SK-N-SH (cell line): ENCODE results near the gene RPL39L. TPM values are rescaled to one million over a fixed set of nuclear protein-coding genes. Genes with fewer than 3 reads are reported as not detected.

Experiments
- CTCF ChIA-PET: fragments of 300-600, 350-600 bp; formaldehyde crosslinking; extraction: SDS; loops from one replicate; lab custom pipeline; 2021; lab: Yijun Ruan, JAX
- POLR2A ChIA-PET: fragments of 350-600 bp; sonication (Branson Sonifier 250); formaldehyde crosslinking; extraction: SDS; loops from one replicate; lab custom pipeline; 2020; ENCODE audit warnings: antibody characterized with exemption, inconsistent platforms; lab: Yijun Ruan, JAX
- DNase-seq: peaks from one replicate; pipeline ENCODE4 v3.0.0; 2012
- H2AFZ ChIP-seq: fragments of 200-600 bp; sonication (generic); 2 replicates; pipeline ENCODE4 v1.8.1; 2016; ENCODE audit warnings: antibody characterized with exemption, mild to moderate bottlenecking, low read depth
- H3F3A ChIP-seq: fragments of 200-600 bp; sonication (generic); replicated peaks from 2 replicates; pipeline ENCODE3; 2016; ENCODE audit warnings: antibody characterized with exemption, mild to moderate bottlenecking; ENCODE audit not compliant: insufficient read depth
- H3K27ac ChIP-seq, 2 experiments: fragments of 200-500 bp in 1 of 2; fragments of 200-600 bp in 1 of 2; sonication (Bioruptor generic) in 1 of 2; sonication (generic), shearing (Covaris generic) in 1 of 2; 2 replicates each; pipeline versions ENCODE4 v1.5.1 to v1.6.1; 2014 to 2016; ENCODE audit warnings: low read depth in 2 of 2, inconsistent platforms in 1 of 2, low read length in 1 of 2, mild to moderate bottlenecking in 1 of 2, mixed read lengths in 1 of 2
- H3K27me3 ChIP-seq: fragments of 200-600 bp; sonication (generic), shearing (Covaris generic); 2 replicates; pipeline ENCODE4 v1.6.1; 2016; ENCODE audit warnings: mixed run types; ENCODE audit not compliant: insufficient read depth
- H3K36me3 ChIP-seq, 2 experiments: fragments of 200-500 bp in 1 of 2; fragments of 200-600 bp in 1 of 2; sonication (Bioruptor generic) in 1 of 2; sonication (generic) in 1 of 2; replicated peaks in 1 of 2; 2 replicates each; pipeline versions ENCODE3 to v1.5.1; 2014 to 2016; ENCODE audit warnings: low read length in 1 of 2, mild to moderate bottlenecking in 1 of 2; ENCODE audit not compliant: insufficient read depth in 2 of 2, control insufficient read depth in 1 of 2
- H3K4me1 ChIP-seq, 2 experiments: fragments of 200-500 bp in 1 of 2; fragments of 200-600 bp in 1 of 2; sonication (Bioruptor generic) in 1 of 2; sonication (generic), shearing (Covaris generic) in 1 of 2; 2 replicates each; pipeline versions ENCODE4 v1.5.1 to v1.6.1; 2014 to 2016; ENCODE audit warnings: low read depth in 1 of 2, low read length in 1 of 2, mixed run types in 1 of 2; ENCODE audit not compliant: insufficient read depth in 2 of 2, control insufficient read depth in 1 of 2
- H3K4me2 ChIP-seq: fragments of 200-600 bp; sonication (generic), shearing (Covaris generic); 2 replicates; pipeline ENCODE4 v1.6.1; 2017; ENCODE audit warnings: mixed run types
- H3K4me3 ChIP-seq, 2 experiments: fragments of 200-500 bp in 1 of 2; fragments of 200-600 bp in 1 of 2; sonication (Bioruptor generic) in 1 of 2; sonication (generic), shearing (Covaris generic) in 1 of 2; 2 replicates each; pipeline versions ENCODE4 v1.5.1 to v1.8.1; 2014 to 2016; ENCODE audit warnings: low read depth in 2 of 2, inconsistent platforms in 1 of 2, low read length in 1 of 2, mild to moderate bottlenecking in 1 of 2, mixed read lengths in 1 of 2, moderate library complexity in 1 of 2
- H3K79me2 ChIP-seq: fragments of 200-600 bp; sonication (generic); 2 replicates; pipeline ENCODE4 v1.8.1; 2017; ENCODE audit warnings: mild to moderate bottlenecking; ENCODE audit not compliant: insufficient read depth
- H3K9ac ChIP-seq: fragments of 200-600 bp; sonication (generic); 2 replicates; pipeline ENCODE4 v1.6.1; 2017; ENCODE audit warnings: mixed run types
- H3K9me2 ChIP-seq: fragments of 200-600 bp; sonication (generic); 2 replicates; pipeline ENCODE4 v1.6.1; 2017; ENCODE audit warnings: mixed run types
- H3K9me3 ChIP-seq: fragments of 200-600 bp; sonication (generic); 2 replicates; pipeline ENCODE4 v1.6.1; 2017; ENCODE audit warnings: mixed run types, mild to moderate bottlenecking, moderate library complexity
- H4K20me1 ChIP-seq: fragments of 200-600 bp; sonication (generic); 2 replicates; pipeline ENCODE4 v1.6.1; 2017; ENCODE audit warnings: mild to moderate bottlenecking, mixed run types; ENCODE audit not compliant: insufficient read depth
- CHD2 ChIP-seq: fragments of 150-350 bp; IDR thresholded peaks from 2 replicates; pipeline ENCODE4 v1.6.1; 2018; ENCODE audit warnings: low read length; ENCODE audit not compliant: partially characterized antibody
- ELF1 ChIP-seq: IDR thresholded peaks from 2 replicates; pipeline ENCODE4 v1.4.0; 2012
- FOSL2 ChIP-seq: IDR thresholded peaks from 2 replicates; pipeline ENCODE4 v1.4.0; 2012; ENCODE audit warnings: low read depth, mild to moderate bottlenecking, moderate library complexity, borderline replicate concordance
- IRF3 ChIP-seq: fragments of 150-350 bp; IDR thresholded peaks from 2 replicates; pipeline ENCODE4 v1.6.1; 2016; ENCODE audit warnings: mild to moderate bottlenecking, low read depth, low read length
- MAX ChIP-seq: IDR thresholded peaks from 2 replicates; pipeline ENCODE4 v1.4.0; 2012; ENCODE audit warnings: low read depth
- MXI1 ChIP-seq: IDR thresholded peaks from 2 replicates; pipeline ENCODE4 v1.6.1; 2012; ENCODE audit warnings: mild to moderate bottlenecking, low read depth, low read length, improper control_type of control experiment
- POLR2AphosphoS5 ChIP-seq: IDR thresholded peaks from 2 replicates; pipeline ENCODE4 v1.6.1; 2012; ENCODE audit warnings: low read depth, low read length
- RAD21 ChIP-seq: IDR thresholded peaks from 2 replicates; pipeline ENCODE4 v1.6.1; 2012; ENCODE audit warnings: mild to moderate bottlenecking, low read length
- RFX5 ChIP-seq: IDR thresholded peaks from 2 replicates; pipeline ENCODE4 v1.6.1; 2012; ENCODE audit warnings: mild to moderate bottlenecking, improper control_type of control experiment, low read length
- RXRA ChIP-seq: IDR thresholded peaks from 2 replicates; pipeline ENCODE4 v1.4.0; 2012; ENCODE audit warnings: low read depth, mild to moderate bottlenecking, borderline replicate concordance
- USF2 ChIP-seq: fragments of 150-350 bp; IDR thresholded peaks from 2 replicates; pipeline ENCODE4 v1.6.1; 2017; ENCODE audit warnings: antibody characterized with exemption, low read length, low read depth, borderline replicate concordance
- WGBS: methylation state at CpG from one replicate; pipeline ENCODE4 v1.1.6; 2017; ENCODE audit warnings: low lambda C conversion rate; 5-methylcytosine and 5-hydroxymethylcytosine counted together
- polyA plus RNA-seq, 3 experiments: library from polyadenylated mRNA; depleted of rRNA; stranded (reverse); fragments of >200 nt; gene quantifications; 2 replicates each; pipeline ENCODE4 v1.2.3, GENCODE V29; 2012

RPL39L gene
- polyA plus RNA-seq, 1 of the 3 experiments (the other 2 are of a cell fraction): 25.3 TPM

- no peak overlapping the region for H2AFZ ChIP-seq
- peaks cover 6% of the 10 kb centered on the region; the same call in 1 of the 2 replicates for H3K9me3 ChIP-seq
- POLR2A ChIA-PET: no interaction called here
- H3K4me2 ChIP-seq: no peak overlapping the region
- H3K27ac ChIP-seq: no peak overlapping the region
- H3K36me3 ChIP-seq: no peaks in the 10 kb centered on the region
- TF ChIP-seq CHD2: no peak
- WGBS: 86% methylated on average over 3 of the region's 3 CpGs
- no peak for DNase-seq
- H3K4me1 ChIP-seq: no peaks in the 10 kb centered on the region; a peak in 1 of 4 replicates
- no peaks in the 10 kb centered on the region for H3K9me2 ChIP-seq
- CTCF ChIA-PET: no interaction called here
- H3F3A ChIP-seq: no peaks in the 10 kb centered on the region
- no peaks in the 10 kb centered on the region for H4K20me1 ChIP-seq
- H3K27me3 ChIP-seq: no peaks in the 10 kb centered on the region
- H3K9ac ChIP-seq: no peak overlapping the region
- no peak overlapping the region for H3K4me3 ChIP-seq
- no peaks in the 10 kb centered on the region for H3K79me2 ChIP-seq
Measured at GRCh38 chr3:187086831-187087230, 52.5 kb downstream of the RPL39L start.

- no peak for DNase-seq
- Histone ChIP-seq H3K9me2 (no peaks in the 10 kb centered on the region), H3K4me3 (no peak overlapping the region), H3K79me2 (no peaks in the 10 kb centered on the region), H3K9ac (no peak overlapping the region), H3K36me3 (no peaks in the 10 kb centered on the region), H2AFZ (no peak overlapping the region), H3K4me1 (no peaks in the 10 kb centered on the region; a peak in 1 of 4 replicates), H3F3A (no peaks in the 10 kb centered on the region), H4K20me1 (no peaks in the 10 kb centered on the region), H3K4me2 (no peak overlapping the region), H3K27me3 (no peaks in the 10 kb centered on the region), H3K9me3 (peaks cover 6% of the 10 kb centered on the region; the same call in 1 of the 2 replicates), H3K27ac (no peak overlapping the region)
- POLR2A ChIA-PET: no interaction called here
- CTCF ChIA-PET: interaction anchor here (0.7 kb wide), 1 partner anchor 28 kb away, joined by 3 read pairs; no protein-coding TSS in a partner anchor
- no peak for TF ChIP-seq POLR2AphosphoS5
- no peak for TF ChIP-seq MAX
- no peak for TF ChIP-seq CHD2
- TF ChIP-seq RFX5: no peak
- no peak for TF ChIP-seq USF2
- TF ChIP-seq RAD21: no peak
- TF ChIP-seq IRF3: no peak
- no peak for TF ChIP-seq FOSL2
- TF ChIP-seq RXRA: no peak
- TF ChIP-seq MXI1: no peak
- TF ChIP-seq ELF1: no peak
- 96% methylated on average over 1 of the region's 1 CpG for WGBS
Measured at GRCh38 chr3:187085933-187086332, 53.4 kb downstream of the RPL39L start.
